Head of caudate nucleus (tissue), 42 donors: ENCODE data around the gene DNTT.

Experiments
- DNase-seq, 42 donors: peaks; one replicate each; pipeline versions ENCODE4 v3.0.0 to v3.0.0-alpha.2; 2020 to 2021; ENCODE audit warnings: mixed read lengths in 7 of 42
- intact Hi-C: fragments of 100-400 bp; cut with DNase I; formaldehyde crosslinking; loops from one replicate; pipeline ENCODE4 v1.15.0; 2022

The DNTT gene

DNA sequence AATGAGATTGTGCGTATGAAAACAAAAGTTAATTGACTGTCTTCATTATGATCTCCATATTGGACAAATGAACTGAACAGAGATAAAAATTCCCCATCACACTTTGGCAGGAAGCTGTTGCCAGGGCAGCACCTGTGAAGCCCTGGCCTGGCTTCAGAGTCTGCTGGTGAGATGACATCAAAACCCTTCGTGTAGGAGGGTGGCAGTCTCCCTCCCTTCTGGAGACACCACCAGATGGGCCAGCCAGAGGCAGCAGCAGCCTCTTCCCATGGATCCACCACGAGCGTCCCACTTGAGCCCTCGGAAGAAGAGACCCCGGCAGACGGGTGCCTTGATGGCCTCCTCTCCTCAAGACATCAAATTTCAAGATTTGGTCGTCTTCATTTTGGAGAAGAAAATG, at the start of gene DNTT:
TSS of gene DNTT (plus strand) at position 205 of the 400 bp plus-strand sequence. CDS start at position 269, 64 bp downstream.
- DNase-seq, result no peak
- intact Hi-C loops, result no loop called here

DNA sequence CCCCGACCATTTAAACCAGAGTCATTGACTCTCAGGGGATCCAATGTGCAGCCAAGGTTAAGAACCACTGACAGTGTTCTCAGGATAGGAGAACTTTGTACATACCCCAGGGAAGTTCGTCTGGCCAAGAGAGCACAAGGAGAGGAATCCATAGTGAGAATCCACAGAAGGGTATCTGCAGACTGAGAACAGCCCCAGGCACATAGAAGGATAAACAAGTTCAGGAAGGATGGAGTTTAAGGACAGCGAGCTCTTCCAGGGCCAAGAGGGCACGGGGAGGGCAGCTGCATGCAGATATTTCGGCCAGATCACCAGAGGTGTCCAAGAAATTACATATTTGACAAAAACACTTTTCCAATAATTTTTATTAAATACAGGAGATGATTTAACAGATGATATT, 49.3 kb upstream of the DNTT start:
- DNase-seq, result no peak
- intact Hi-C loops, result no loop called here

DNA sequence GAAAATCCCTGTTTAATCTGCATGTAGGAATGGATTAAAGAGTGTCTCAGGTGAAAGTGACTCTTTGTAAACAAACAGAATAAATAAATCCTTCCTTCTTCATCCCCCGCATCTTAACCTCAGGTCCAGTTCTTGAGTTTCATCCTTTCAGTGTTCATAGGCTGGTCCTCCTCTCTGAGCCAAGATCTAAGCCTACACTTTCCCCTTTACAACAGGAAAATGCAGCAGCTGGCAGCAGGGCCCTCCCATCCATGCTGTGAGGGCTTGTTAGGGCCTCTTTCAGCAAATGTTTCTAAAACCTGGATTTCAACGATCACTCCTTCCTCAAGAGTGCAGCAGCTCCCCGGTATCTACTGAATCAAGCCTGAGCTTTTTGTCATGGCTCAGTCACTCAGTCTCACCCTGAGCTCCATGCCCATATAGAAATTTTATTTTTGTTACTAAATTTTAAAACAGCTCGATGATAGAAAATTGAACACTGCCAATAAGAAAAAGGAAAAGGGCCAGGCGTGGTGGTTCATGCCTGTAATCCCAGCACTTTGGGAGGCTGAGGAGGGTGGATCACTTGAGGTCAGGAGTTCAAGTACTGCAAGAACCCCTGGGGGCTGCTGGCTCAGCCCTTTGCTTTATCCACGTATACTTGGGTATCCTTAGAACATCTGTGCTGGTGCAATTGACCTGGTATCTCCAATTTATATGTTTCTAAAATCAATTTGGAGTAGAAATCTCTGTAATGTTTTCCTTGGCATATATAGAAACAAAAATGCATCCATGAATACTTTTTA, 48.5 kb upstream of the DNTT start:
- intact Hi-C loops, result no loop called here
- no peak for DNase-seq

DNA sequence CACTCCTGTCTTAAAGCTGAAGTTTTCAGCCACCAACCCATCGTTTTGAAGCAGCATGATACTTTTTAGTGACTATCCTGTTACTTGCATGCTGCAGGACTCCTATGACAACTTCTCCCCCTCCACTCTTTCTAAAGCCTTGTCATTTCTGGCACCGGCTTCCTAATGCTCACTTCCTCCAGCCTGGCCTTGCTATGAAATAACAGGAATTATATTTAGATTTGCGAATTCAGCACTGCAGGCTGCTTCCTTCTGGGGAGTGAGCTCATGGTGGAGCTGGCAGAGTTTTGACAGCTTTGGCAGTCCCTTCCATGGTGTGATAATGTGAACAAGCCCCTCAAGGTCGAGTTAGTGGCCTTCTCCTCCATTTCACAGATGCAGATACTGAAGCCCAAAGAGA, 46.3 kb upstream of the DNTT start:
- intact Hi-C loops, result no loop called here
- DNase-seq, result peak in 7 of 42 donors; percentile 8 to 45 (median 27)

DNA sequence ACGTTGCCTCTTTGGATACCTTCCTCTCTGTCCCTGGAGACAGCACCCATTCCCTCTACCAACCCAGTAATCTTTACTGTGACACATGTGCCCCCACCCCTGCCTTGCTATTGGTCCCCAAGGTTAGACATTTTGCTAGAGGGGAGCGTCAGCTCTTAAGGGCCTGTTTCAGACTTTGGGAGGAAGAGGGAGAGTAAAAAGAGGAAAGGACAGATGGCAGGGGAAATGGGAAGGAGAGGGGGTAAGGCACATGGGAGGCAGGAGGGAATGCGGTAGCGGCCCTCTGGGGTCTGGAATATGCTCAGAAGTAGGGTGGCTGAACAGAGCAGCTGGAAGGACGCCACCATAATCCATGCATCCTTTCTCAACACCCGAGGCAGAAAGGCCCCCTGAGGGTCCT, 45.1 kb upstream of the DNTT start:
- peak in 11 of 42 donors; percentile 9 to 41 (median 28) for DNase-seq
- intact Hi-C loops, result no loop called here

DNA sequence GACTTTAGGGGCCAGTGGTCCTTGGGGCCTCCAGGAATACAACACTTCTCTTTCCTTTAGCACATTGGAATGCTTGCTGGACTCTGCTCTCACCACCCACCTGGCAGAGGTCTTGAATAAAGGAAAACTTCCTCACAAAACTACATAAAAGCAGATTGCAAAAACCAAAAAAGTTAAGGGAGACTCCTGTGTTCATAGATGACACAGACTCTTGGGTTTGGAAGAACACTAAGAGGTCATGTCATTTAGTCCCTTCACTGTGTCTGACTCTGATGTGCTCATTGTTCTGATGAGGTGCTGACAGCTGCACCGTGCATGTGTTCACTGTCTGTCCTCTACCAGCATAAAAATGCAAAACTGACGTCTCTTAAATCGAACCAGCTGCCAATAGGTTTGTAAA, 44.2 kb upstream of the DNTT start:
- no peak for DNase-seq
- intact Hi-C loops, result no loop called here

DNA sequence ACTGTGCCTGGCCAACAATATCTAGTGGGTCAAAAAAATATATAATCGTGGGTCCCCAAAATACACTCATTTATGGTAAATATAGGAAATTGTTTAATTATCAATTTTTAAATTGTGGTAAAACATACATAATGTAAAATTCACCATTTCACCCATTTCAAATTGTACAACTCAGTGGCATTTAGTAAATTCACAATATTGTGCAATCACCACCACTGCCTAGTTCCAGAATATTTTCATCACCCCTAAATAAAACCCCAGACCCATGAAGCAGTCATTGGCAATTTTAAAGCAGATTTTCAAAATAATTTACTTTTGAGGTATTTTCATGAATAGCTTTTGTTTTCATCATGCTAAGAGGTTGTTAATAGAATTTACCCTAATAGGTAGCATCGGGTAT, 43.1 kb upstream of the DNTT start:
- no peak for DNase-seq
- intact Hi-C loops, result no loop called here

DNA sequence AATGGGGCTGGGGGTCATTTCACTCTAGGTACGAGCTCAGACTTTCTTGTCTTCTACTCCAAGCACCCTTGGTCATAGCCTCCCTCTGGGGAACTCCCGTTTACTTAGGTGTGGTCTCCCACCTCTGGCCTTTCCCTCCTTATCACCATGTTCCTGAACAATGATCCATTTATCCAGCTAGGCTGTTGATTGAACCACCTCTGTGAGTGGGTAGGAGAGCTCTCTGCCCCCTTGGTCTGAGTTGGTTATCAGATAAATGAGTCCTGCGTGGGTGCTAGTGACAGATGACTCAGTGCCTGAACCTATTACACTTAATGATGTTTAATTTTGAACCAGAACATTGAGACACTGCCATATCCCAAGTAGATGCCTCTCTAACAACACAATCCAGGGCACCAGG, 42.3 kb upstream of the DNTT start:
- DNase-seq, result no peak
- intact Hi-C loops, result no loop called here

DNA sequence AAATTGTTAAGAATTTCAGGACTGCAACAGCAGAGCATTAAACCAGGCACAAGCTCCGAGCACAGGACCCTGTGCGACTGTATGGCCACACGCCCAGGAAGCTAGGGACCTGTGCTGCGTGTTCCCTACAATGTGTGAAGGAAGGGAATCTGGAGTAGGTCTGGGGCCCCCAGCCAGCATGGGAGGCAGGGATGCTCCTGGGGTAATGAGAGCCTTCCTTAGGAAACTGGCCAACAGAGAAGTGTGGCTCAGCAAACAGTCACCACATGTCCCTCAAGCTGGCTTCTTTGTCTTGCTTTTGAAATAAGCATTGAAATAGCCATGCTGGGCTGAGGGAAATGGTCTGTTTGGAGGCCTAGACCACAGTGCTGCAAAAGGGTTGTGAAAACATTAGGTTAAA, 41.1 kb upstream of the DNTT start:
- intact Hi-C loops, result no loop called here
- DNase-seq, result no peak

DNA sequence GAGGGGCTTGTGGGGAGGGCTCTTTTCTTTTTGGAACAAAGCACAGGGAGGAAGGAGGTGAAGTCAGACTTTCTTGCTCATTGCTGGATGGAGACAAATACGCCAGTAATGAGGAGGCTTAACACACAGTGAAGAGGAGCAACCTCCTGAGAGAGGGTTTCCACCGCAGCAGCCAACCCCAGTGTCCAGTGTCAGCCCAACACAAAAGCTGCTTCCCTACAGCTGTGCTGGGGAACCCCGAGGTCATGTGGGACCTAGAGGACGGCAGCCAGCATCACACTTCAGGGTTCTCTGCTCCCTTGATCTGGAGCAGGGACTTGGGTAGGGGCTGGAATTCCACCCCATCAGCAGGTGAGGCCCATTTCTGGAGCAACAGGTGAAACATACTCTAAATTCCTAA, 40.6 kb upstream of the DNTT start:
- peak in 9 of 42 donors; percentile 11 to 44 (median 25) for DNase-seq
- intact Hi-C loops, result no loop called here

DNA sequence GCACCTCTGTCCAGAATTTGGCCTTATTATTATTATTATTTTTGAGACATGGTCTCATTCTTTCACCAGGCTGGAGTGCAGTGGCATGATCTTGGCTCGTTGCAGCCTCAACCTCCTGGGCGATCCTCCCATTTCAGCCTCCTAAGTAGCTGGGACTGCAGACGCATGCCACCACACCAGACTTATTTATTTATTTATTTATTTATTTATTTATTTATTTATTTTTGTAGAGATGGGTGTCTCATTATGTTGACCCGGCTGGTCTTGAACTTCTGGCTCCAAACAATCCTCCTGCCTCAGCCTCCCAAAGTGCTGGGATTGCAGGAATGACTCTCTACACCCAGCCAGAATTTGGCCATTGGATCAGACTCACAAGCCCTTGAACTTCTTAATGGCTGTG, 39.3 kb upstream of the DNTT start:
- intact Hi-C loops, result no loop called here
- DNase-seq, result no peak

DNA sequence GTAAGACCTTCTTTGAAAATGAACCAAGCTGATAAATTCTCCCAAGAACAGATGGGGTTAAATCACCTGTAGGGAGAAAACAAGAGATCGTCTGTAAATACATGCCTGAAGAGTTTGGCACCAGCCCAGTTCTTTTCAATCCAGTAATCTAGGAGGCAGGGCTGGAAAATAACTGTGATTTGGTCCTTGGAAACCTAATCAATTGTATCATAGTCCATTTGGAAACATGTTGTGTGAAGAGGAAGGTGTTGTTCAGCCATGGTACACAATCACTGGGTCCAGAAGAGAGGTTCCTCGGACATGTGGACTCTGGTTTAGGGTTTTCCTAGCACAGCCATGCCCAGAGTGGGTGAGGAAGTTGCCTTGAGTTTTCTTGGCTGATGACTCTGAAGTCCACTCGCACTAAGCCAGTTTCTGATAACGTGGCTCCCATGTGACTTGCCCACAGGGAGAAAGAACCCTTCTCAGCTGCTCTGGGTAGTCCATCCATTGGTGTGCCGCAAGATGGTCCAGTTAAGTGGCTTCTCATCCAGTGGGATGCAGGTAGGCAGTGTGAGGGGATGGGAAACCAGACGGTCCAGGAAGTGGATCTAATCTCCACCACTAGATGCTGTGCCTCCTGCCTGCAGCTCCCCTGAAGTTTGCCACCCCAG, 38.0 kb upstream of the DNTT start:
- DNase-seq, result no peak
- intact Hi-C loops, result no loop called here

DNA sequence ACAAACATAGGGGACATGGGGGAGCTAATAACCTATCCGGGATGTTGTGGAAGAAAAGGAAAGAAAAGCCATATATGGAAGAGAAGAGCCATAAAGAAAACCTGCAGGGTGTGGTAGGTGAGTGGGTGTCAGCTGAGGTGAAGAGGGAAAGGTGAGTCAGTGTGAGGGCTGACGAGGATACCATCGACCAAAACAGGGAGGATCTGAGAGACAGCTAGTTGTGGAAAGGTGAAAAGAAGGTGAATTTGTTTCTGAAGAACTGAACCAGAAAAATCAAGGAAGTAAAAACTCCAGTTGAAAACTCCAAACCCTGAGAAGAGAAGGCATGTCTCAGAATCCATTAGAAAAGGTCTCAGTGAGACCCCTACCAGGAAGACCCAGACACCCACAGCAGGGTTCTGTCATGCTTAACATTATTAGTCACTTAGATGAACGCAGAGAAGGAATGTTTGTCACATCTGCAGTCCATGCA, 37.0 kb upstream of the DNTT start:
- intact Hi-C loops, result no loop called here
- DNase-seq, result no peak

DNA sequence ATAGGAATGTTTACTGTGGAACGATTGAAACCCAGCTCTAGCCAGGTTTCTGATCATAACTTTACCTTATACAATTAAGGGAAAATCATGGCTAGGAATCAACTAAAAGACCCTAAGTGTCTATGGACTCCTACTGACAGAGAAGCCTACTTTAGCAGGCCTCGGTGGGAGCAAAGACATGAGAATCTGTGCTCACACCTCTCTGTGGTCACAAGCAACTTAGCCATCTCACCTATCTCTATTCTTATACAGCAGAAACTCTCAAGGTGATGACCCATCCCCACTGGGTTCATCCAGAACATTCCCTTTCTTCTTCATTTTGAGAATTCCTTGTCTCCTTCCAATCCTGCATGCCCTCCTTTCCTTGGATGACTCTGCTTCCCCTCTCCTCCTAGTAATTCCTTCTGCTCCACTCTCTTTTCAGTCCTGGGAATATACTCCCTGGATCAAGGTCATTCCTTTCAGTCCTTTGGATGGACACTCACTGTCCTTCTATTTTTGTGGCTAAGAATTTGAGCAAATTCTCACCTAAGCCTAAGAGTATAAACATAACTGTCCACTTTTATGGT, 35.8 kb upstream of the DNTT start:
- no peak for DNase-seq
- intact Hi-C loops, result no loop called here

DNA sequence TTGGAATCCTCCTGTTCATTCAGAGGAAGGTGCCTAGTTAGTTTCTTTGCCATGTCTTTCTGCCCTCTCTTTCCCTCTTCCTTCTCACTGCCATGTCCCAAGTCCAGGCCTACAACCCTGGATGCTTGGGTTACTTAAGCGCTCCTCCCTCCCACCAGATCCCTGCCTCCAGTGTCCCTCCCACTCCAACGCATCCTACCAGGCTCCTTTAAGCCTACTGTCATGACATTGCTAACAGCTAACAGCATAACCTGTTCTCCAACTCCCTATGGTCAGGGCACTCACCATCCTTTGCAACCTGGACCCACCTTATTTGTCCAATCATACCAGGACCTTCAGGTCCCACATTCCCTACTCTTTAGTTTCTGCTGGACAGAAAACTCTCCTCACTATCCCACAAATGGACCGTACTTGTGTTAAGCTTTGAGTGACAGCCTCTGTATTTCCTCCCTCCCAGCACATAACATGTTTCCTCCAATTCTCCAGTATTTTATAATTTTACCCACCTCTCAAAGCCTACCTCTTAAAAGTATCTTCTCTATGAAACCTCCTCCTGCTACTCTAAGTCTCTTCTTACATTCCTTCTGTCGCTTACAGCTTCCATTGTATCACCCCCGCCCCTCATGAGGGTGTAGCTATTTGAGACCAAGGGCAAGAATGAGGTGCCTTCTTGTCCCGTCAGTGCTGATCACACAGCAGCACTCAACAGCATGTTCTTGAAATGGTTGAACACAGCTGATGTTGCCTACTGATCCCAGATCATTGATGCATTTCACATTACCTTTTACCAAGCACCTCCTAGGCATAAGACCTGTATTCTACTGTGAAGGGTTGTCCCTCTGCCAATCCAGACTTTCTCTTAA, 34.6 kb upstream of the DNTT start:
- intact Hi-C loops, result no loop called here
- DNase-seq, result no peak

DNA sequence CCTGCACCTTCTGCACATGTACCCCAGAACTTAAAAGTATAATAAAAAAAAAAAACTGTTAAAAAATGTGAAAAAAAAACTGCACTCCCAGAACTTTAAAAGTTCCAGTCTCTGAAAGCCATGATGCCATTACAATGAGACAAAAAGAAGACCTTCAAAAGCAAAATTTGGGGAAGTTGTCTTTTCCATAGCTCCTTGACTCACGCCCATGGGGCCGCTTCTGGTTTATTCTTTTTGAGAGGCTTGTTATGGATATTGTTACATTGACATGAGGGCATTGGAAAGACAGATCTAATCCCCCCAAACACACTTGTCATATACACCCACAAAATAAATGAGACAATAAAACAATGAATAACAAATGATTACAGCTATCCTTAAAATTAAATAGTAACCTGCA, 33.7 kb upstream of the DNTT start:
- intact Hi-C loops, result no loop called here
- no peak for DNase-seq

DNA sequence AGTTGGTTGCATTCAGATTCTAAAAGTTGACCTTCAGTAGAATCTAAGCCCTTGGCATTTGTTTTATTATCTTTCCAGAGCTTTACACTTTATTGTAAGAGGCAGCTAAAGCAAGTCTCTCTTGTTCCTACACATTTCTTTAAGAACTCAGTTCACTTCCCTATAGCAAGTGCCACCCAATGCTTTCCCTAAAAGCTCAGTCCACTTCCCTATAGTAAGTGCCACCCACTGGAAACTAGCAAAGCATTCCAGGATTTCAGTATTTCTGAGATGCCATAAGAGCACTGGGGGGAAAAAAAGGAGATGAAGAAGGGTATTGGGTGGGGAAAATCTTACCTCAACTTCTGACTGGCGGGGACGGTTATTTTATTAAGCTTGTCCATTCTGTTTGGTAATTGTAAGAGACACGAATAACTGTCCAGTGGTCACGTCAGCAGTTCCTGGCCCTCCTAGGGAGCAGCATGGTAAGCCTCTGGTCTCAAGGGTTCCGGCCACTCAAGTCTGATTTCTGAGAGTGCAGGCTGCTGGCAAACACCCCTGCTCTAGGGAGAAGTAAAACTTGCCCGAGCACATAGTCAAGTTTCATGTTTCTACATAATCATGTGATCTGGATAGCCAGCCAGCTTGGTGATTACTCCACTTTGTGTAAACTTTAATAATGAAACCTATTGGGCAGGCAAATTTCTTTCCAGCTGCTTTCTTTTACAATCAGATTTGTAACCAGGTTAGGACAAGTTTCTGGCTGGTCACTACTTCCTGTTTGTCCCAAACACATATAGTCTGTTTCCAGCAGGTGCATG, 33.0 kb upstream of the DNTT start, which contains the start of gene BLNK:
TSS of gene BLNK (minus strand) at position 554 of the 800 bp plus-strand sequence. CDS start at position 383, 171 bp downstream.
- DNase-seq, result peak in 21 of 42 donors; percentile 10 to 56 (median 31)
- intact Hi-C loops, result no loop called here
